Endothelial cell of umbilical vein (primary cell): ENCODE data around the gene CBLN3. TPM values are rescaled to one million over a fixed set of nuclear protein-coding genes. Genes with fewer than 3 reads are reported as not detected.

ENCODE experiments used
- BruUV-seq: library from RNA; stranded (reverse); fragments of 400-500 nt; replicated peaks from 2 replicates; lab custom pipeline; 2021; lab: Mats Ljungman, UMichigan
- CTCF ChIA-PET: fragments of 300-600, 350-600 bp; sonication (Branson Sonifier 250); formaldehyde crosslinking; loops from one replicate; lab custom pipeline; 2021; ENCODE audit warnings: antibody characterized with exemption, inconsistent platforms; lab: Charles Lee
- POLR2A ChIA-PET: fragments of 300-600, 350-600 bp; sonication (Branson Sonifier 250); formaldehyde crosslinking; loops from one replicate; lab custom pipeline; 2021; ENCODE audit warnings: antibody characterized with exemption, inconsistent platforms; lab: Charles Lee
- DNase-seq: peaks from one replicate; pipeline ENCODE4 v3.0.0-alpha.2; 2011; ENCODE audit warnings: low read depth, low spot score
- FAIRE-seq: peaks from 2 replicates; lab custom pipeline; 2011; peaks lifted over from hg19 to GRCh38; lab: Jason Lieb, UNC
- H2AFZ ChIP-seq: 2 replicates; pipeline ENCODE4 v1.6.0; 2012; ENCODE audit warnings: low read depth, low read length, control low read depth, inconsistent platforms
- H3K27ac ChIP-seq: 2 replicates; pipeline ENCODE4 v1.5.1; 2011; ENCODE audit warnings: low read depth, mild to moderate bottlenecking, control low read depth, low read length, moderate library complexity; ENCODE audit not compliant: insufficient read depth
- H3K27me3 ChIP-seq, 2 experiments: 2 replicates each; pipeline versions ENCODE4 v1.6.0 to v1.6.1; 2011; ENCODE audit warnings: low read length in 2 of 2, mixed read lengths in 1 of 2; ENCODE audit not compliant: control insufficient read depth in 2 of 2, insufficient read depth in 2 of 2
- H3K36me3 ChIP-seq, 2 experiments: 2 replicates in 1 of 2; 3 replicates in 1 of 2; pipeline ENCODE4 v1.5.1; 2011; ENCODE audit warnings: low read length in 2 of 2, mild to moderate bottlenecking in 1 of 2, moderate library complexity in 1 of 2; ENCODE audit not compliant: control insufficient read depth in 2 of 2, insufficient read depth in 2 of 2; ENCODE audit errors: extremely low read depth in 1 of 2
- H3K4me1 ChIP-seq: 3 replicates; pipeline ENCODE4 v1.5.1; 2011; ENCODE audit warnings: mild to moderate bottlenecking, low read length; ENCODE audit not compliant: control insufficient read depth, insufficient read depth; ENCODE audit errors: extremely low read depth
- H3K4me2 ChIP-seq: 2 replicates; pipeline ENCODE4 v1.6.1; 2011; ENCODE audit warnings: low read length, control low read depth, mixed read lengths; ENCODE audit not compliant: insufficient read depth
- H3K4me3 ChIP-seq, 3 experiments: fragments of 200-600 bp in 1 of 3; sonication (generic), shearing (Covaris generic) in 1 of 3; replicated peaks in 1 of 3; 2 replicates each; pipeline ENCODE4 v1.5.1; 2011 to 2016; ENCODE audit warnings: control low read depth in 3 of 3, low read length in 3 of 3, mild to moderate bottlenecking in 2 of 3, inconsistent platforms in 1 of 3, low read depth in 1 of 3, moderate library complexity in 1 of 3; ENCODE audit not compliant: insufficient read depth in 1 of 3
- H3K79me2 ChIP-seq: 2 replicates; pipeline ENCODE4 v1.6.0; 2012; ENCODE audit warnings: low read length, inconsistent platforms; ENCODE audit not compliant: control insufficient read depth, insufficient read depth
- H3K9ac ChIP-seq: replicated peaks from 2 replicates; pipeline ENCODE3; 2011; ENCODE audit warnings: low read length, control low read depth; ENCODE audit not compliant: insufficient read depth; ENCODE audit errors: extremely low read depth
- H3K9me1 ChIP-seq: replicated peaks from 3 replicates; pipeline ENCODE4 v1.6.0; 2011; ENCODE audit warnings: mild to moderate bottlenecking, low read length; ENCODE audit not compliant: control insufficient read depth, insufficient read depth; ENCODE audit errors: extremely low read depth
- H3K9me3 ChIP-seq: replicated peaks from 2 replicates; pipeline ENCODE4 v1.5.1; 2012; ENCODE audit warnings: low read length, inconsistent platforms; ENCODE audit not compliant: control insufficient read depth, insufficient read depth
- H4K20me1 ChIP-seq: replicated peaks from 2 replicates; pipeline ENCODE3; 2011; ENCODE audit warnings: mild to moderate bottlenecking, low read length; ENCODE audit not compliant: control insufficient read depth, insufficient read depth; ENCODE audit errors: extremely low read depth
- CTCF ChIP-seq, 2 donors: IDR thresholded peaks; 1 replicate in 1 of 2; 2 replicates in 1 of 2; pipeline ENCODE4 v1.5.1; 2011; ENCODE audit warnings: low read length in 2 of 2, mild to moderate bottlenecking in 2 of 2, moderate library complexity in 2 of 2, control low read depth in 1 of 2, inconsistent platforms in 1 of 2, low read depth in 1 of 2; ENCODE audit not compliant: insufficient read depth in 1 of 2; ENCODE audit errors: extremely low read depth in 1 of 2
- EZH2 ChIP-seq: IDR thresholded peaks from 2 replicates; pipeline ENCODE4 v1.6.1; 2012; ENCODE audit warnings: borderline replicate concordance, low read depth, mild to moderate bottlenecking, moderate library complexity, low read length, inconsistent platforms; ENCODE audit not compliant: severe bottlenecking
- FOS ChIP-seq: IDR thresholded peaks from 2 replicates; pipeline ENCODE4 v1.6.1; 2011; ENCODE audit warnings: mild to moderate bottlenecking, low read length, moderate library complexity, borderline replicate concordance; ENCODE audit not compliant: insufficient read depth
- GATA2 ChIP-seq: IDR thresholded peaks from 2 replicates; pipeline ENCODE4 v1.7.0; 2011; ENCODE audit warnings: low read depth, mild to moderate bottlenecking, moderate library complexity, mixed read lengths, low read length; ENCODE audit not compliant: insufficient read length, insufficient read depth
- JUN ChIP-seq: IDR thresholded peaks from 2 replicates; pipeline ENCODE4 v1.6.1; 2011; ENCODE audit warnings: borderline replicate concordance, low read depth; ENCODE audit not compliant: insufficient read length, insufficient read depth
- MAX ChIP-seq: IDR thresholded peaks from 2 replicates; pipeline ENCODE4 v1.6.1; 2011; ENCODE audit not compliant: insufficient read depth, insufficient read length
- MYC ChIP-seq: IDR thresholded peaks from one replicate; pipeline ENCODE4 v1.6.1; 2011; ENCODE audit warnings: mild to moderate bottlenecking, low read depth, low read length
- POLR2A ChIP-seq: IDR thresholded peaks from 2 replicates; pipeline ENCODE4 v1.6.1; 2012; ENCODE audit warnings: low read depth, mild to moderate bottlenecking, control low read depth, low read length
- POLR2AphosphoS5 ChIP-seq: IDR thresholded peaks from 2 replicates; pipeline ENCODE4 v1.6.1; 2012; ENCODE audit warnings: low read depth, mild to moderate bottlenecking, control low read depth, low read length, moderate library complexity; ENCODE audit not compliant: insufficient read depth
- dilution Hi-C: fragments of 300-500 bp; cut with MboI; formaldehyde crosslinking; loops from one replicate; pipeline ENCODE4 v1.15.0; 2019; ENCODE audit warnings: low sequenced_read_pairs; ENCODE audit not compliant: extremely low pct_ligation_motif_present
- intact Hi-C: fragments of 100-400 bp; cut with micrococcal nuclease; formaldehyde crosslinking; loops from one replicate; pipeline ENCODE4 v1.10.0; 2022
- polyA plus RNA-seq, 4 experiments: library from polyadenylated mRNA; depleted of rRNA in 3 of 4; stranded (reverse) in 3 of 4; unstranded in 1 of 4; fragments of >200 nt; gene quantifications; 2 replicates each; pipeline versions ENCODE4 v1.2.1 to v1.2.3, GENCODE V29; 2011 to 2012; ENCODE audit warnings: missing spikeins in 1 of 4
- total RNA-seq: library from RNA; stranded (reverse); gene quantifications from 2 replicates; pipeline ENCODE4 v1.2.3, GENCODE V29; 2021

Gene CBLN3
- total and polyA plus RNA-seq, 2 donors (not counting 3 experiments of a cell fraction or from before 2014, with no cell fraction given), result 7.9 to 8.6 TPM

- no peak for FAIRE-seq
- ChIA-PET CTCF (interaction anchor here (1.1 to 2.2 kb wide), 6 partner anchors 10 to 145 kb away, joined by 3 to 31 read pairs (median 8); no protein-coding TSS in a partner anchor), POLR2A (interaction anchor here (0.5 to 1.5 kb wide), 4 partner anchors 10 to 353 kb away, joined by 3 to 5 read pairs (median 4); partner anchors contain the start of genes CBLN3 and KHNYN)
- intact Hi-C loops (loop anchor here (10.0 kb wide), 1 partner anchor 953 kb away; no protein-coding TSS in a partner anchor), dilution Hi-C loops (no loop called here)
- peaks cover 7 to 23% of the 10 kb centered on the region in 2 experiments for H3K36me3 ChIP-seq
- H3K9me3 ChIP-seq, result no peaks in the 10 kb centered on the region
- peak overlapping the region; percentile 76 for H3K4me2 ChIP-seq
- H3K4me3 ChIP-seq, result peak overlapping the region in 2 of 3 experiments; percentile 40 to 88
- BruUV-seq, result TSS peak; percentile 52
- H2AFZ ChIP-seq, result no peak overlapping the region
- TF ChIP-seq GATA2 (no peak), FOS (no peak)
- peak overlapping the region; percentile 98 for H3K27ac ChIP-seq
- H3K4me1 ChIP-seq, result peaks cover 33% of the 10 kb centered on the region
- DNase-seq, result no peak
- peaks cover 2% of the 10 kb centered on the region for H3K79me2 ChIP-seq
- no peak overlapping the region for H3K9ac ChIP-seq
- no peaks in the 10 kb centered on the region for H3K27me3 ChIP-seq
- H4K20me1 ChIP-seq, result no peaks in the 10 kb centered on the region
- no peaks in the 10 kb centered on the region for H3K9me1 ChIP-seq
Observed at GRCh38 chr14:24441485-24441884, 12.0 kb upstream of the CBLN3 start.

- Histone ChIP-seq H2AFZ (no peak overlapping the region), H4K20me1 (no peaks in the 10 kb centered on the region), H3K9me3 (no peaks in the 10 kb centered on the region), H3K79me2 (peaks cover 2% of the 10 kb centered on the region), H3K9ac (no peak overlapping the region), H3K4me2 (no peak overlapping the region), H3K4me1 (peaks cover 40% of the 10 kb centered on the region), H3K9me1 (no peaks in the 10 kb centered on the region), H3K36me3 (peaks cover 7 to 23% of the 10 kb centered on the region in 2 experiments), H3K27ac (no peak overlapping the region), H3K4me3 (no peak overlapping the region), H3K27me3 (no peaks in the 10 kb centered on the region)
- CTCF ChIA-PET, result interaction anchor here (1.2 to 2.2 kb wide), 6 partner anchors 9 to 144 kb away, joined by 3 to 31 read pairs (median 8); no protein-coding TSS in a partner anchor
- BruUV-seq, result no TSS peak
- dilution Hi-C loops (no loop called here), intact Hi-C loops (loop anchor here (10.0 kb wide), 1 partner anchor 954 kb away; no protein-coding TSS in a partner anchor)
- no peak for TF ChIP-seq POLR2AphosphoS5
- no peak for TF ChIP-seq CTCF (IDR thresholded peaks at IDR 0.05; ENCODE audit: extremely low read depth in 1 of 2, insufficient read depth in 1 of 2, low read depth in 1 of 2, low read length in 2 of 2)
- no peak for TF ChIP-seq GATA2
- TF ChIP-seq MAX, result no peak
- TF ChIP-seq POLR2A, result no peak
- no peak for TF ChIP-seq MYC
- TF ChIP-seq JUN, result no peak
- no peak for TF ChIP-seq EZH2
- TF ChIP-seq FOS, result no peak
- POLR2A ChIA-PET, result interaction anchor here (1.5 kb wide), 1 partner anchor 11 kb away, joined by 5 read pairs; the partner anchor contains the start of genes CBLN3 and KHNYN
- FAIRE-seq (no peak), DNase-seq (no peak)
Observed at GRCh38 chr14:24440606-24441399, 11.3 kb upstream of the CBLN3 start.
